Stimulated activated CD4-positive, alpha-beta T cell treated with anti-CD3 and anti-CD28 coated beads, Interleukin-12 subunit alpha, Interleukin-12 subunit beta, amount 100 ng/mL, for 48 hours (primary cell): ENCODE data around the gene TIMM44.
A peak's percentile ranks its signal among the peaks of the same experiment; 100 is the strongest.
"Not testable (repeated sequence)": the region's sequence is repeated elsewhere in the genome, so short reads cannot be mapped to it uniquely, and the experiment has no call there.

Experiments
- DNase-seq, 3 donors: peaks; one replicate each; pipeline ENCODE4 v3.0.0-alpha.2; 2020; ENCODE audit warnings: low read depth in 2 of 3, low spot score in 1 of 3

TIMM44 gene

GRCh38 chr19:7977021-7977722 lies 33.7 kb upstream of the TIMM44 start:
- DNase-seq: no peak

GRCh38 chr19:7976461-7976860 lies 33.0 kb upstream of the TIMM44 start:
- no peak for DNase-seq

DNA sequence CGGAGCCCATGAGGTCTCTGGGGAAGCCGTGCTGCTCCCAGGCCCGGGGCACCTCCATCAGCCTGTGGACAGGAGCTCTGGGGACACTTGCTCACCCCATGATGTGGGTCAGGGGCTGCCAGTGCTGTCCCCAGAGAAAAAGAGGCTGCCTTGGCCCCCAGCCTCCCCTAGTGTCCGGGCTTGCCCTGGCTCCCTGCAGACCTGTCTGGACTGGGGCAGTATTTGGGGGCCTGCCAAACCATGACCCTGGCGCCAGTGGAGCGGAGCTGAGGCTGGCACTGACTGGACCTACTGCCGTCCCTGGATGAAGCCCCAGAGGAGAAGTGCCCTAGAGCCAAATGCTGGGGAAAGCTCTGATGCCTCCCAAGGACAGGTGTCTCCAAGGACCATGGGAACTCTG lies 31.6 kb upstream of the TIMM44 start:
- no peak for DNase-seq

DNA sequence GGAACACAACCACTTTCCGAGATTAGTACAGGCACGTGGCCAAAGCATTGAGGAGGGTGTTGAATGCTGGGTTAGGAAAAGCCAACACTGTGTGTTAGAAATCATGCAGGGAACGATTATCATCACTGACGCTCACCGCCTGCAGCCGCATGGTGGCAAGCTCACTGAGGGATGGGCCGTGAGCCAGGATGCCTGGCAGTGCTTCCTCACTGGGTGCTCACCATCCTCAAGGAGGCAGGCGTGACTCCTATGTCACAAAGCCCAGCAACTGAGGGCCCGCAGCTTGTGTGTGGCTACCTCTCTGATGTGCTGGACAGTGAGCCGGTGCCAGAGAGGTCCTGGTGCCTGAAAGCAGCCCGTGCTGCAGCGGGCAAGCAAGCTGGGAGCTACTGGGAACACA lies 30.4 kb upstream of the TIMM44 start:
- DNase-seq: no peak

- no peak for DNase-seq
These were observed 28.4 kb upstream of the TIMM44 start for GRCh38 chr19:7971553-7972520.

DNA sequence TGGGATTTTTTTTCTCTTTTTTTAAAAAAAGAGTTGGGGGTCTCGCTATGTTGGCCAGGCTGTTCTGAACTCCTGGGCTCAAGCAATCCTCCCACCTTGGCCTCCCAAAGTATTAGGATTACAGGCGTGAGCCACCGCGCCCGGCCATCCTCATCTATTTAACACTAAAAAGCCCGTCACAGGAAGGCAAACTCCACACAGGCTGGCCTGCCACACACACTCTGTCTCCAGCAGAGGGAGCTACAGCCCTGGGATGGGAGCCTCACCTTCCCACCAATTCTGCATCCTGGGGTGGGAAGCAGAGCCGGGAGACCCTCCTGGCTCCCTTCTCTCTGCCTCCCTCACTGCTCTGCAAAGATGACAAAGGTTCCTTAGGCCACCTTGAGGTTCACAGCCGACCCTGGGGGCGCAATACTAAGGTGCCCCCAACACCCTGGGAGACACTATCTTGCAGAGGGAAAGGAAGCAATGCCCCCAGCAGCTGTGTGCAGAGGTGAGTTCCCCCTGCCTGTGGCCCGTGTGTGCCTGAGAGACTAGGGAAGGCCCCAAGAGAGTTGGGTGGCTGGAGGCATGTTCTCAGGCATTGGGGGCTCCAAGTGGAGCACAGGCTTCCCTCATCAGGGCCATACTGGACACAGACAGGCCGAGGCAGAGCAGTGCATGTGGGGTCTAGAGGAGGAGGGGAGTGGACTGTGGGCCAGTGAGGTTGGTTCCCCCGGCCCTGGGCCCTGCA lies 27.4 kb upstream of the TIMM44 start:
- peak in 2 of 3 donors; percentile 5 to 25 for DNase-seq

DNA sequence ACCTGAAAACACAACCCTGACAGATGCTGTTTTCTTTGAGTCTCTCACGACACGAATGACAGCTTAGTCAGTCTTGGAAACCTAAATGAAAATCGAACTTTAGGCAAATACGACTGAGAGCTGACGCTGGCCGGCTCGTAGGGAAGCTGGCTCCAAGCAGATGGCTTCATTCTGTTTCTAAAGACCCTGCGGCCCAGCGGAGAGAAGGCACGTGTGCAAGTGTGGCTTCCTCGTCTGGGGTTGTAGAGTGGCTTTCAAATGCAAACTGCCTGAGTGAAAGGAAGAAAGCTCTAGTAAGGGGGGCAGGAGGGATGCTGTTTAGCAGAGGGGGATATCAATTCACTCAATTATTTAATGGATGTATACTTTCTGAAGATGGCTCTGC lies 26.1 kb upstream of the TIMM44 start:
- no peak for DNase-seq

GRCh38 chr19:7968796-7969554 lies 25.5 kb upstream of the TIMM44 start:
- DNase-seq: no peak

DNA sequence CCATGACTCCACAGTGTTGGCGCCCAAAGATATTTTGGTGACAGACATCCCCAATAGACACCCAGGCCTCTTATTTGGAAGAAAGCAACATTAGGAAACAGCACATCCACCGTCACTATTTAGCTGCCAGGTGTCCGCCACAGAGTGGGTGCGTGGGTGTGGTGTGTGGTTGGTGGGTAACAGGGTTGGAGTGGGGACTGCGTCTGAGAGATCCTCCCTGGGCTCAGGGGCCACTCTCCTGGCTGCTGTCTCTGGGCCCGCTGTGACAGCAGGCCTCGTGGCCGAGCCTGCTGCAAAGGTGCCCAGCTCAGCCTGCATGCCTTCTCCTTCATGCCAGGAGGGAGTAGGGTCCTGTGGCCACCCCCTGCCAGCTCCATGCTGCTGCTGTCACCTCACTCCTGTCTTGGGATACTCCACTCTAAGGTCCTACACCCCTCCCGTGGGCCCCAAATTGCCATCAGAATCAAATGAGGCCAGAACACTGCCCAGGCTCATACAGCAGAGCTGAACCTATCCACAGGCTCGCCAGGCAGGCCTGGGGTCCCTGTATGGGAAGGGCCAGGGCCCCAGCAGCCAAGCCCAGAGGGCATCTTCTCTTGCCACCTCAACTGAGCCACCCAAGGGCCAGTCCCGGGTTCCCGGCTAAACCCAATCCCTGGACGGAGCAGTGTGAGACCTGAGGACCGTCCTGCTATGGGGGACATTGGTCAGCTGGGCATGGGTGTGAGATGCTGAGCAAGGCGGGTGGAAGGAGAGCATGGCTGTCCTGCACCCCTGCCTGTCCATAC lies 24.7 kb upstream of the TIMM44 start:
- no peak for DNase-seq

DNA sequence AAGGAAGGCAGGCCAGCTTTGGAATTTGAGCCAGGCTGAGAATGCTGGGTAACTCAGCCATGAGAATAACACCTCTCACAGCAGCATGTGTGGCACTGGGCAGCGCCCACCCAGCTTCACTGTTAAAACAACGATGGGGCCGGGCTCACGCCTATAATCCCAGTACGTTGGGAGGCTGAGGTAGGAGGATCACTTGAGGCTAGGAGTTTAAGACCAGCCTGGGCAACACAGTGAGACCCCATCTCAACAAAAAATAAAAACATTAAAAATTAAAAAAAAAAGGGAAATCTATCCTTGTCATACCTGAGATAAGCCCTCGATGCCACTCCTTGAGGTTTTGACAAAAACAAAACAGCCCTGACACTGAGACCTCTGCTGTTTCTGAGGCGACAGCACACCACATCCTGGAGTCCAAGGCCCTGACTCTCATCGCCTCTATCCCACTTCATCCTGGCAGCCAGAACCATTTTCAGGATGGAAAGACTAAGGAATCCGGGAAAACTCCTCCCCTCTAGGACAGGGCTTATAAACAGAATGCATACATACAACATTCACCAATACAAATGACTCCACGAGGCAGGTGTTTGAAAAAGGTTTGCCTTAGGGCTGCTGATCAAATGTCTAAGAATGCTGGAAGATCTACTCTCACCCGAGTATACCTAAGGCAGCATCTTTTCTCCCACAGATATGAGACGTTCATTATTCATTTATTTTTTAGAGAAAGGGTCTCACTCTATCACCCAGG lies 22.6 kb upstream of the TIMM44 start:
- no peak for DNase-seq

DNA sequence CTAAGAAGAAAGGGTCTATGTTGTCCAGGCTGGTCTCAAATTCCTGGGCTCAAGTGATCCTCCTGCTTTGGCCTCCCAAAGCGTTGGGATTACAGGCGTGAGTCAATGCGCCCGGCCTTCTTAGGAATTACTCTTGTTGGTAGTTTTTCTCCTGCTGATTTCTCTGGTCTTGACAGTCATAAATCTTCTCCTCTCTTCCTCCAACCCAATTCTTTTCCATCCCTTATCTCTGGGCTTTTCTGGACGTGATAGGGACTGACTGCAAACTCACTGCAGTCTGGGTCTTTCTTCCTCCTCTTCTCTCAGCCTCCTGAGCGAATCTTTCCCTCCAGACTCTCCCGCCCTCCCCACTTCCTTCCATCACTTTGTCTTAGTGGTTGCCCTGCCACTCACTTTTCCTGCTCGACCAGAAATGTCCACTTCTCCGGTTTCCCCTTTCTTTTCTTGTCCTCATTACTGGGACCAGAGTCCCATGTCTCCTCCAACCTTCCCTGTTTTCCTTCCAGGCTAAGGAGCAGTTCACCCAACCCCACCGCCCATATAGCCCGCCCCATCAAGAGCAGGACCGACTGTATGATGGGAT lies 21.9 kb upstream of the TIMM44 start:
- no peak for DNase-seq

DNA sequence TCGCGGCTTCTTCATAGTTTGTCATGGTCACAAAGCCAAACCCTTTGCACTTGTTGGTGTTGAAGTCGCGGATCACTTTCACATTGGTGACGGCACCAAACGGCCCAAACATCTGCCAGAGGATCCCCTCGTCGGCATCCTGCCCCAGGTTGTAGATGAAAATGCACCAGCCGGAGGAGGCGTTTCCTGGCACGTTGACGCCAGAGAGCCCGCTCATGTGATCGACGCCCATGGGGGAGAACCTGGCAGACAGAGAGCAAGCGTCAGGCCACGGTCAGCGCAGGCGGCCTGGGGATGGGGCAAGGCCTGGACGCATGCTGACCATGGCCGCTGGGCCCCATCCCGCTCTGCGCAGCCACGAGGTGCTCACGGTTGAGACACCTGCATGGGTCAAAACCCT lies 20.1 kb upstream of the TIMM44 start:
- no peak for DNase-seq

- no peak for DNase-seq
These were observed 19.3 kb upstream of the TIMM44 start for GRCh38 chr19:7962644-7963268.

GRCh38 chr19:7961920-7962626 lies 18.6 kb upstream of the TIMM44 start:
- no peak for DNase-seq

GRCh38 chr19:7961082-7961481 lies 17.6 kb upstream of the TIMM44 start:
- not testable (repeated sequence) for DNase-seq

- no peak for DNase-seq
These were observed 15.7 kb upstream of the TIMM44 start for GRCh38 chr19:7959211-7959610.

DNA sequence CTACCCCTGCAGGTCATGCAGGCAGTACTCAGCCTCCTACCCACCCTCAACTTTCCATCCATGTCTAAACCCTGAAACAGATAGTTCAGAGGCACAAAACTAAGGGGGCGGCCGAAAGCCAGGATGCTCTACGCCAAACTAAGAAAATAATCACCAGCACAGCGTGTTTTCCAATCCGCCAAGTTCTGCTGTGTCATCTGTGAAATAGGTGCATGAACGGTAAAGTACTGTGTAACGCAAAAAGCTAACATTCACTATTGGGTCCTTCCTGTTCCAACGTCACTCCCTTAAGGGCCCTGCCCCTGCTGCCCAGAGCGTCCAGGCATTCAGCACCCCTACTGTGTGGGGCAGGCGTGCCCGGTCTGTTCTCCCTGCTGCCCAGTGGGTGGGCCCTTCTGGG lies 12.2 kb upstream of the TIMM44 start:
- no peak for DNase-seq

GRCh38 chr19:7953576-7953975 lies 10.1 kb upstream of the TIMM44 start:
- no peak for DNase-seq
